ENCODE measurements around the gene UST. TPM values are rescaled to one million over a fixed set of nuclear protein-coding genes. Genes with fewer than 3 reads are reported as not detected.

The UST gene
- total and polyA plus RNA-seq, 3 donors from 2014 or later, result 14.9 to 16.0 (median 14.9) TPM

- Histone ChIP-seq H3K9me3 (no peaks in the 10 kb centered on the region), H3K4me3 (no peak overlapping the region), H3K4me1 (no peaks in the 10 kb centered on the region), H3K27ac (no peak overlapping the region), H3K27me3 (no peaks in the 10 kb centered on the region), H3K36me3 (ENCODE audit: low read depth, missing control alignments) (no peaks in the 10 kb centered on the region)
- intact Hi-C loops (cut with DNase I; ENCODE audit: low total_unique reads), result no loop called here
- TF ChIP-seq CTCF (IDR thresholded peaks at IDR 0.05) (no peak), POLR2A (IDR thresholded peaks at IDR 0.05) (no peak)
- 92 to 97% methylated on average over 10 of the region's 10 CpGs for WGBS, 2 donors
- DNase-seq, result no peak
These were observed 44.0 kb downstream of the UST start for GRCh38 chr6:148790817-148791216.

GRCh38 chr6:148791372-148791771, 44.5 kb downstream of the UST start:
- Histone ChIP-seq H3K4me3 (no peak overlapping the region), H3K36me3 (ENCODE audit: low read depth, missing control alignments) (no peaks in the 10 kb centered on the region), H3K27ac (no peak overlapping the region), H3K9me3 (no peaks in the 10 kb centered on the region), H3K4me1 (no peaks in the 10 kb centered on the region), H3K27me3 (no peaks in the 10 kb centered on the region)
- intact Hi-C loops (cut with DNase I; ENCODE audit: low total_unique reads), result no loop called here
- TF ChIP-seq POLR2A (IDR thresholded peaks at IDR 0.05) (no peak), CTCF (IDR thresholded peaks at IDR 0.05) (no peak)
- 76 to 96% methylated on average over 3 of the region's 3 CpGs for WGBS, 2 donors
- DNase-seq, result no peak

- no peak for DNase-seq
- H3K27ac ChIP-seq, result no peak overlapping the region
- 93 to 97% methylated on average over 2 of the region's 2 CpGs for WGBS, 2 donors
- no peaks in the 10 kb centered on the region for H3K27me3 ChIP-seq
- no peaks in the 10 kb centered on the region for H3K4me1 ChIP-seq
- H3K9me3 ChIP-seq, result no peaks in the 10 kb centered on the region
- TF ChIP-seq CTCF (IDR thresholded peaks at IDR 0.05) (no peak), POLR2A (IDR thresholded peaks at IDR 0.05) (no peak)
- H3K4me3 ChIP-seq, result no peak overlapping the region
- intact Hi-C loops (cut with DNase I; ENCODE audit: low total_unique reads), result no loop called here
- no peaks in the 10 kb centered on the region for H3K36me3 ChIP-seq (ENCODE audit: low read depth, missing control alignments)
These were observed 46.9 kb downstream of the UST start for GRCh38 chr6:148793721-148794120.

GRCh38 chr6:148794797-148795196, 48.0 kb downstream of the UST start:
- TF ChIP-seq POLR2A (IDR thresholded peaks at IDR 0.05) (no peak), CTCF (IDR thresholded peaks at IDR 0.05) (no peak)
- no peak for DNase-seq
- 93 to 95% methylated on average over 4 of the region's 4 CpGs for WGBS, 2 donors
- no peaks in the 10 kb centered on the region for H3K4me1 ChIP-seq
- H3K27ac ChIP-seq, result no peak overlapping the region
- intact Hi-C loops (cut with DNase I; ENCODE audit: low total_unique reads), result no loop called here
- H3K36me3 ChIP-seq (ENCODE audit: low read depth, missing control alignments), result no peaks in the 10 kb centered on the region
- no peaks in the 10 kb centered on the region for H3K27me3 ChIP-seq
- H3K4me3 ChIP-seq, result no peak overlapping the region
- H3K9me3 ChIP-seq, result no peaks in the 10 kb centered on the region

- no peak for DNase-seq
- no peaks in the 10 kb centered on the region for H3K9me3 ChIP-seq
- WGBS, 2 donors, result 87 to 90% methylated on average over 6 of the region's 6 CpGs
These were observed 48.7 kb downstream of the UST start for GRCh38 chr6:148795563-148795962.

More at GRCh38 chr6:148795563-148795962, 48.7 kb downstream of the UST start:
- TF ChIP-seq CTCF (IDR thresholded peaks at IDR 0.05) (no peak), POLR2A (IDR thresholded peaks at IDR 0.05) (no peak)
- H3K4me1 ChIP-seq, result no peaks in the 10 kb centered on the region
- H3K27me3 ChIP-seq, result no peaks in the 10 kb centered on the region
- H3K4me3 ChIP-seq, result no peak overlapping the region
- intact Hi-C loops (cut with DNase I; ENCODE audit: low total_unique reads), result no loop called here
- H3K36me3 ChIP-seq (ENCODE audit: low read depth, missing control alignments), result no peaks in the 10 kb centered on the region
- H3K27ac ChIP-seq, result no peak overlapping the region
